ENCODE results near the gene CSRP1. TPM values are rescaled to one million over a fixed set of nuclear protein-coding genes. Genes with fewer than 3 reads are reported as not detected.

The CSRP1 gene
- total and polyA plus RNA-seq, 2 donors from 2014 or later, result 211 to 236 TPM

- FAIRE-seq, result no peak
- Histone ChIP-seq H3K27me3 (ENCODE audit: control insufficient read depth, insufficient read depth, low read length) (no peaks in the 10 kb centered on the region), H3K9ac (ENCODE audit: low read length in 3 of 3) (no peak overlapping the region), H3K9me3 (ENCODE audit: control insufficient read depth in 2 of 3, insufficient read depth in 1 of 3, low read length in 3 of 3) (no peaks in the 10 kb centered on the region), H3K4me1 (ENCODE audit: control insufficient read depth in 2 of 3, insufficient read depth in 2 of 3, low read depth in 1 of 3, low read length in 3 of 3) (peaks cover 0 to 4% (median 0%) of the 10 kb centered on the region in 3 donors), H3K4me3 (ENCODE audit: low read length in 3 of 3) (no peak overlapping the region), H3K36me3 (ENCODE audit: control insufficient read depth in 2 of 3, insufficient read depth in 3 of 3, low read length in 3 of 3) (no peaks in the 10 kb centered on the region), H3K27ac (ENCODE audit: low read depth in 2 of 2, low read length in 2 of 2) (no peak overlapping the region)
- TF ChIP-seq, protein P1, sequence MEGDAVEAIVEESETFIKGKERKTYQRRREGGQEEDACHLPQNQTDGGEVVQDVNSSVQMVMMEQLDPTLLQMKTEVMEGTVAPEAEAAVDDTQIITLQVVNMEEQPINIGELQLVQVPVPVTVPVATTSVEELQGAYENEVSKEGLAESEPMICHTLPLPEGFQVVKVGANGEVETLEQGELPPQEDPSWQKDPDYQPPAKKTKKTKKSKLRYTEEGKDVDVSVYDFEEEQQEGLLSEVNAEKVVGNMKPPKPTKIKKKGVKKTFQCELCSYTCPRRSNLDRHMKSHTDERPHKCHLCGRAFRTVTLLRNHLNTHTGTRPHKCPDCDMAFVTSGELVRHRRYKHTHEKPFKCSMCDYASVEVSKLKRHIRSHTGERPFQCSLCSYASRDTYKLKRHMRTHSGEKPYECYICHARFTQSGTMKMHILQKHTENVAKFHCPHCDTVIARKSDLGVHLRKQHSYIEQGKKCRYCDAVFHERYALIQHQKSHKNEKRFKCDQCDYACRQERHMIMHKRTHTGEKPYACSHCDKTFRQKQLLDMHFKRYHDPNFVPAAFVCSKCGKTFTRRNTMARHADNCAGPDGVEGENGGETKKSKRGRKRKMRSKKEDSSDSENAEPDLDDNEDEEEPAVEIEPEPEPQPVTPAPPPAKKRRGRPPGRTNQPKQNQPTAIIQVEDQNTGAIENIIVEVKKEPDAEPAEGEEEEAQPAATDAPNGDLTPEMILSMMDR (IDR thresholded peaks at IDR 0.05; ENCODE audit: borderline replicate concordance, extremely low read depth, insufficient read depth), result no peak
- peak in 1 of 5 donors; percentile 18 for DNase-seq
- intact Hi-C loops (cut with DNase I), result no loop called here
Measured at GRCh38 chr1:201554789-201555592, 48.1 kb upstream of the CSRP1 start.

DNA sequence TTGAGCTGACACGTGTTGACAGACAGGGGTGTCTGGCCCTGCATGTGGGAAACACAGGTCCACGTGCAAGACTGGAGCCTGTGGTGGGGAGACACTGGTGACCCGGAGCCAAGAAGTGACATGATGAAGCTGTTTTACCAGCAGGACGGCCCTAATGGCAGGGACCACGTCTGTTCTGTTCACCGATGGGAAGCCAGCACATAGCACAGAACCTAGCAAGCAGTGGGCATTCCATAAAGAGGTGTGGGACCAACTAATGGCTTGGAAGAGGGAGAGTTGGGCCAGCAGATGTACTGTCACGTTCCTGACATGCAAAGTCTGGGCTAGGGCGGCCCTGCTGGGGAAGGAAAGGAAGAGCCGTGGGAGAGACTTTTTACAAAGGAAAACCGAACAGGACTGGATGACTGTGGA, 47.3 kb upstream of the CSRP1 start:
- H3K27me3 ChIP-seq (ENCODE audit: control insufficient read depth, insufficient read depth, low read length), result no peaks in the 10 kb centered on the region
- H3K4me3 ChIP-seq (ENCODE audit: low read length in 3 of 3), result no peak overlapping the region
- TF ChIP-seq, protein P1 (IDR thresholded peaks at IDR 0.05; ENCODE audit: borderline replicate concordance, extremely low read depth, insufficient read depth), result no peak
- H3K27ac ChIP-seq (ENCODE audit: low read depth in 2 of 2, low read length in 2 of 2), result peak overlapping the region; percentile 59 to 60
- FAIRE-seq (no peak), DNase-seq (peak in 1 of 5 donors; percentile 39)
- H3K4me1 ChIP-seq (ENCODE audit: control insufficient read depth in 2 of 3, insufficient read depth in 2 of 3, low read depth in 1 of 3, low read length in 3 of 3), result peaks cover 0 to 3% (median 0%) of the 10 kb centered on the region in 3 donors
- intact Hi-C loops (cut with DNase I), result no loop called here
- no peak overlapping the region for H3K9ac ChIP-seq (ENCODE audit: low read length in 3 of 3)
- no peaks in the 10 kb centered on the region for H3K9me3 ChIP-seq (ENCODE audit: control insufficient read depth in 2 of 3, insufficient read depth in 1 of 3, low read length in 3 of 3)
- no peaks in the 10 kb centered on the region for H3K36me3 ChIP-seq (ENCODE audit: control insufficient read depth in 2 of 3, insufficient read depth in 3 of 3, low read length in 3 of 3)

DNA sequence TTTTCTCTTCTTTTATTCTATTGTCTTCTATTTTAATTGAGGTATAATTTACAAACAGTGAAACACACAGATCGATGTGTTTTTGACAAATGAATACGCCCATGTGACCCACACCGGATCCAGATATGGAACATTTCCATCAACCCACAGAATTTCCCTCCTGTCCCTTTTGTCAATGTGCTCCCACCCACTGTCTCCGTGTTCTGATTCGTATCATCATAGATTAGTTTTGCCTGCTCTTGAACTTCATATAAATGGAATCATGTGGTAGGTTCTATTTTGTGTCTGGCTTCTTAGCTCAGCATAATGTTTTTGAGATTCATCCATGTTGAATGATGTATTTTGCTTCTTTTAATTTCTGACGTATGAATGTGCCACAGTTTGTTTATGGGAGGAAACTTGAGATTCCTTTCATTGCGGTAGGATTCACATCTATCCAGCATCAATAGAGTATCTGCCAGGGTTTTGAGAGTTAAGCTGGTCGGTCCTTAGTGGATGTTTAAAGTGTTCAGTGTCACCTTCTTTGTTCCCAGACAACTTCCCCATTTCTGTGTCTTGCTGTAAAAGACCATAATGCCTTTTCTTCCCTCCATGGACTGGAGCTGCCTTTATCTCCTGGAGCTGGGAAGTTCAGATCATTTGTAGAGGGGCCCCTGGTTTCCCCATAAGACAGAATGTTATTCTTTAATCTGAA, 46.7 kb upstream of the CSRP1 start:
- TF ChIP-seq, protein P1 (IDR thresholded peaks at IDR 0.05; ENCODE audit: borderline replicate concordance, extremely low read depth, insufficient read depth), result no peak
- intact Hi-C loops (cut with DNase I), result no loop called here
- Histone ChIP-seq H3K9ac (ENCODE audit: low read length in 3 of 3) (no peak overlapping the region), H3K27me3 (ENCODE audit: control insufficient read depth, insufficient read depth, low read length) (no peaks in the 10 kb centered on the region), H3K4me3 (ENCODE audit: low read length in 3 of 3) (no peak overlapping the region), H3K36me3 (ENCODE audit: control insufficient read depth in 2 of 3, insufficient read depth in 3 of 3, low read length in 3 of 3) (no peaks in the 10 kb centered on the region), H3K4me1 (ENCODE audit: control insufficient read depth in 2 of 3, insufficient read depth in 2 of 3, low read depth in 1 of 3, low read length in 3 of 3) (peaks cover 0 to 3% (median 0%) of the 10 kb centered on the region in 3 donors), H3K9me3 (ENCODE audit: control insufficient read depth in 2 of 3, insufficient read depth in 1 of 3, low read length in 3 of 3) (no peaks in the 10 kb centered on the region), H3K27ac (ENCODE audit: low read depth in 2 of 2, low read length in 2 of 2) (peak overlapping the region; percentile 59 to 60)
- FAIRE-seq, result no peak
- DNase-seq, result peak in 1 of 5 donors; percentile 11
